Loucy (cell line): ENCODE data around the gene SLC9B2.

Experiments used
- H2AFZ ChIP-seq: fragments of 200-600 bp; sonication (generic); 2 replicates; pipeline ENCODE4 v1.6.0; 2016; ENCODE audit warnings: antibody characterized with exemption, mild to moderate bottlenecking, low read length, moderate library complexity
- H3F3A ChIP-seq: fragments of 200-600 bp; 2 replicates; pipeline ENCODE4 v1.6.0; 2016; ENCODE audit warnings: antibody characterized with exemption, low read depth, mild to moderate bottlenecking
- H3K27me3 ChIP-seq: fragments of 200-600 bp; sonication (generic); 2 replicates; pipeline ENCODE4 v1.6.1; 2014; ENCODE audit warnings: low read length, mild to moderate bottlenecking; ENCODE audit not compliant: insufficient read depth, poor library complexity, severe bottlenecking
- H3K36me3 ChIP-seq: fragments of 200-600 bp; sonication (generic); 2 replicates; pipeline ENCODE4 v1.6.1; 2016; ENCODE audit warnings: low read length; ENCODE audit not compliant: insufficient read depth
- H3K4me1 ChIP-seq: fragments of 200-600 bp; sonication (generic); 2 replicates; pipeline ENCODE4 v1.5.1; 2014; ENCODE audit warnings: low read length, mild to moderate bottlenecking; ENCODE audit not compliant: insufficient read depth, poor library complexity, severe bottlenecking
- H3K4me2 ChIP-seq: fragments of 200-600 bp; sonication (generic); 2 replicates; pipeline ENCODE4 v1.6.0; 2014; ENCODE audit warnings: antibody characterized with exemption, low read length, low read depth, mild to moderate bottlenecking; ENCODE audit not compliant: poor library complexity, severe bottlenecking
- H3K4me3 ChIP-seq: fragments of 200-600 bp; sonication (generic); 2 replicates; pipeline ENCODE4 v1.5.1; 2014; ENCODE audit warnings: low read length, mild to moderate bottlenecking, mixed read lengths; ENCODE audit not compliant: poor library complexity, severe bottlenecking
- H3K79me2 ChIP-seq: fragments of 200-600 bp; sonication (generic); 2 replicates; pipeline ENCODE4 v1.6.1; 2014; ENCODE audit warnings: low read length; ENCODE audit not compliant: insufficient read depth
- H3K9ac ChIP-seq: fragments of 200-600 bp; sonication (generic); 2 replicates; pipeline ENCODE4 v1.6.0; 2014; ENCODE audit warnings: mild to moderate bottlenecking, low read depth, low read length, moderate library complexity; ENCODE audit not compliant: poor library complexity, severe bottlenecking
- H3K9me2 ChIP-seq: fragments of 200-600 bp; sonication (generic); replicated peaks from 2 replicates; pipeline ENCODE4 v1.6.1; 2016; ENCODE audit warnings: low read depth, low read length, mixed read lengths
- H3K9me3 ChIP-seq: fragments of 200-600 bp; sonication (generic); 2 replicates; pipeline ENCODE4 v1.6.1; 2014; ENCODE audit warnings: mild to moderate bottlenecking, antibody characterized with exemption, low read length, low read depth; ENCODE audit not compliant: insufficient read depth
- H4K20me1 ChIP-seq: fragments of 200-600 bp; sonication (generic); 2 replicates; pipeline ENCODE4 v1.6.0; 2014; ENCODE audit warnings: antibody characterized with exemption, low read length, mild to moderate bottlenecking; ENCODE audit not compliant: insufficient read depth, poor library complexity, severe bottlenecking
- CTCF ChIP-seq: fragments of 200-600 bp; sonication (generic); conservative IDR thresholded peaks from 2 replicates; pipeline ENCODE4 v1.5.1; 2014; ENCODE audit warnings: mild to moderate bottlenecking, antibody characterized with exemption, low read length
- EZH2phosphoT487 ChIP-seq: fragments of 200-600 bp; IDR thresholded peaks from 2 replicates; pipeline ENCODE4 v1.6.1; 2018; ENCODE audit warnings: antibody characterized with exemption, mild to moderate bottlenecking, moderate library complexity, borderline replicate concordance

The SLC9B2 gene

GRCh38 chr4:103032574-103032973 is 44.0 kb downstream of the SLC9B2 start:
- H3K9ac ChIP-seq: no peak overlapping the region
- H3K4me3 ChIP-seq: no peak overlapping the region
- H3K36me3 ChIP-seq: no peaks in the 10 kb centered on the region
- H3K79me2 ChIP-seq: no peaks in the 10 kb centered on the region
- H3K9me3 ChIP-seq: no peaks in the 10 kb centered on the region
- no peaks in the 10 kb centered on the region for H3F3A ChIP-seq
- no peaks in the 10 kb centered on the region for H3K4me1 ChIP-seq
- H3K27me3 ChIP-seq: no peaks in the 10 kb centered on the region
- no peak overlapping the region for H3K4me2 ChIP-seq
- H3K9me2 ChIP-seq: no peaks in the 10 kb centered on the region
- no peak overlapping the region for H2AFZ ChIP-seq
- TF ChIP-seq CTCF (peak; percentile 78), EZH2phosphoT487 (no peak)
- H4K20me1 ChIP-seq: no peaks in the 10 kb centered on the region

GRCh38 chr4:103030791-103031190 is 45.8 kb downstream of the SLC9B2 start:
- Histone ChIP-seq H3K9ac (no peak overlapping the region), H3F3A (no peaks in the 10 kb centered on the region), H2AFZ (no peak overlapping the region), H3K9me3 (no peaks in the 10 kb centered on the region), H3K36me3 (no peaks in the 10 kb centered on the region), H3K9me2 (no peaks in the 10 kb centered on the region), H3K4me1 (no peaks in the 10 kb centered on the region), H4K20me1 (no peaks in the 10 kb centered on the region), H3K79me2 (no peaks in the 10 kb centered on the region), H3K4me3 (no peak overlapping the region), H3K27me3 (no peaks in the 10 kb centered on the region), H3K4me2 (no peak overlapping the region)
- TF ChIP-seq CTCF: no peak
- no peak for TF ChIP-seq EZH2phosphoT487

- Histone ChIP-seq H3K9me3 (no peaks in the 10 kb centered on the region), H3K27me3 (no peaks in the 10 kb centered on the region), H3K36me3 (no peaks in the 10 kb centered on the region), H2AFZ (no peak overlapping the region), H3K9ac (no peak overlapping the region), H4K20me1 (no peaks in the 10 kb centered on the region), H3K9me2 (no peaks in the 10 kb centered on the region), H3F3A (no peaks in the 10 kb centered on the region), H3K4me2 (no peak overlapping the region), H3K4me1 (no peaks in the 10 kb centered on the region), H3K79me2 (no peaks in the 10 kb centered on the region), H3K4me3 (no peak overlapping the region)
- TF ChIP-seq EZH2phosphoT487 (no peak), CTCF (no peak)
Observed at GRCh38 chr4:103029300-103029699, 47.3 kb downstream of the SLC9B2 start.
